H1 (cell line): ENCODE measurements around the gene TAC4. TPM values are rescaled to one million over a fixed set of nuclear protein-coding genes. Genes with fewer than 3 reads are reported as not detected.

Experiments used
- CTCF ChIA-PET: fragments of 300-600 bp; sonication (Branson Sonifier 250); formaldehyde crosslinking; loops from one replicate; lab custom pipeline; 2021; ENCODE audit not compliant: partially characterized antibody; lab: Charles Lee
- POLR2A ChIA-PET: fragments of 300-600 bp; sonication (Branson Sonifier 250); formaldehyde crosslinking; loops from one replicate; lab custom pipeline; 2021; ENCODE audit warnings: inconsistent platforms; ENCODE audit not compliant: partially characterized antibody; lab: Charles Lee
- DNase-seq, 2 experiments: peaks; one replicate each; pipeline versions ENCODE4 v3.0.0 to v3.0.0-alpha.2; 2010 to 2022; ENCODE audit warnings: low spot score in 2 of 2, low read depth in 1 of 2, mixed read lengths in 1 of 2
- FAIRE-seq: peaks from 2 replicates; lab custom pipeline; 2011; peaks lifted over from hg19 to GRCh38; lab: Jason Lieb, UNC
- H2AFZ ChIP-seq: 2 replicates; pipeline ENCODE4 v1.8.1; 2012; ENCODE audit warnings: low read length, inconsistent platforms
- H2AK5ac ChIP-seq: 2 replicates; pipeline ENCODE4 v1.6.1; 2013; ENCODE audit warnings: low read depth, low read length
- H2BK120ac ChIP-seq: replicated peaks from 2 replicates; pipeline ENCODE3; 2013; ENCODE audit warnings: low read depth, low read length, inconsistent platforms
- H2BK12ac ChIP-seq: 2 replicates; pipeline ENCODE4 v1.6.1; 2013; ENCODE audit warnings: low read depth, low read length
- H2BK15ac ChIP-seq: 2 replicates; pipeline ENCODE4 v1.6.1; 2013; ENCODE audit warnings: low read length
- H2BK20ac ChIP-seq: 2 replicates; pipeline ENCODE4 v1.6.1; 2013; ENCODE audit warnings: low read length
- H2BK5ac ChIP-seq: 2 replicates; pipeline ENCODE4 v1.6.1; 2013; ENCODE audit warnings: low read depth, low read length
- H3K14ac ChIP-seq: 2 replicates; pipeline ENCODE4 v1.6.1; 2013; ENCODE audit warnings: inconsistent platforms; ENCODE audit not compliant: insufficient read length
- H3K18ac ChIP-seq: 2 replicates; pipeline ENCODE4 v1.6.1; 2013; ENCODE audit warnings: low read length; ENCODE audit errors: extremely low read depth
- H3K23ac ChIP-seq: 2 replicates; pipeline ENCODE4 v1.6.1; 2013; ENCODE audit warnings: inconsistent platforms; ENCODE audit not compliant: insufficient read length
- H3K23me2 ChIP-seq: 2 replicates; pipeline ENCODE4 v1.6.1; 2013; ENCODE audit warnings: low read depth, low read length
- H3K27ac ChIP-seq: 2 replicates; pipeline ENCODE4 v1.6.1; 2011; ENCODE audit warnings: low read depth, low read length, inconsistent platforms
- H3K27me3 ChIP-seq, 4 experiments: replicated peaks in 1 of 4; 1 replicate in 1 of 4; 2 replicates in 3 of 4; pipeline versions ENCODE4 v1.6.1 to v1.8.1; 2011 to 2013; ENCODE audit warnings: low read length in 3 of 4, mild to moderate bottlenecking in 3 of 4, inconsistent platforms in 2 of 4, mixed read lengths in 2 of 4, moderate library complexity in 1 of 4; ENCODE audit not compliant: control insufficient read depth in 3 of 4, insufficient read depth in 3 of 4; ENCODE audit errors: extremely low read depth in 1 of 4
- H3K36me3 ChIP-seq, 4 experiments: 2 replicates each; pipeline versions ENCODE4 v1.6.1 to v1.8.1; 2011 to 2013; ENCODE audit warnings: mild to moderate bottlenecking in 4 of 4, low read length in 3 of 4, moderate library complexity in 2 of 4, control low read depth in 1 of 4, inconsistent platforms in 1 of 4; ENCODE audit not compliant: insufficient read depth in 4 of 4, control insufficient read depth in 2 of 4
- H3K4ac ChIP-seq: replicated peaks from 2 replicates; pipeline ENCODE3; 2013; ENCODE audit warnings: low read length, low read depth, mixed read lengths, inconsistent platforms; ENCODE audit not compliant: insufficient read length
- H3K4me1 ChIP-seq, 4 experiments: replicated peaks in 1 of 4; 1 replicate in 1 of 4; 2 replicates in 3 of 4; pipeline versions ENCODE4 v1.6.1 to v1.8.1; 2011 to 2013; ENCODE audit warnings: low read length in 3 of 4, inconsistent platforms in 2 of 4, mixed read lengths in 1 of 4; ENCODE audit not compliant: insufficient read depth in 4 of 4, control insufficient read depth in 3 of 4
- H3K4me2 ChIP-seq, 2 experiments: 2 replicates each; pipeline versions ENCODE4 v1.6.1 to v1.8.1; 2011 to 2013; ENCODE audit warnings: low read depth in 2 of 2, low read length in 2 of 2, control low read depth in 1 of 2, inconsistent platforms in 1 of 2, mild to moderate bottlenecking in 1 of 2; ENCODE audit not compliant: insufficient read depth in 1 of 2
- H3K4me3 ChIP-seq, 4 experiments: fragments of 200-600, 300-600 bp in 1 of 4; sonication (generic), shearing (Covaris generic), sonication (Bioruptor Twin) in 1 of 4; 2 replicates each; pipeline versions ENCODE4 v1.5.1 to v1.8.1; 2011 to 2016; ENCODE audit warnings: low read length in 4 of 4, low read depth in 3 of 4, control low read depth in 2 of 4, inconsistent platforms in 2 of 4, mild to moderate bottlenecking in 2 of 4, mixed read lengths in 1 of 4, moderate library complexity in 1 of 4; ENCODE audit not compliant: insufficient read depth in 2 of 4; ENCODE audit errors: extremely low read depth in 1 of 4
- H3K56ac ChIP-seq: replicated peaks from 2 replicates; pipeline ENCODE3; 2013; ENCODE audit warnings: low read depth, mild to moderate bottlenecking, mixed read lengths, low read length, inconsistent platforms; ENCODE audit not compliant: insufficient read length
- H3K79me1 ChIP-seq: 2 replicates; pipeline ENCODE4 v1.6.1; 2013; ENCODE audit warnings: low read depth, low read length, control low read depth
- H3K79me2 ChIP-seq, 2 experiments: 2 replicates each; pipeline versions ENCODE4 v1.6.1 to v1.8.1; 2012 to 2013; ENCODE audit warnings: low read length in 2 of 2, mild to moderate bottlenecking in 2 of 2, inconsistent platforms in 1 of 2; ENCODE audit not compliant: insufficient read depth in 2 of 2, control insufficient read depth in 1 of 2
- H3K9ac ChIP-seq, 4 experiments: replicated peaks in 1 of 4; 1 replicate in 1 of 4; 2 replicates in 3 of 4; pipeline versions ENCODE4 v1.6.1 to v1.8.1; 2011 to 2013; ENCODE audit warnings: low read depth in 3 of 4, low read length in 3 of 4, control low read depth in 2 of 4, mild to moderate bottlenecking in 2 of 4, moderate library complexity in 2 of 4, inconsistent platforms in 1 of 4; ENCODE audit errors: extremely low read depth in 1 of 4
- H3K9me3 ChIP-seq, 2 experiments: 2 replicates each; pipeline versions ENCODE4 v1.6.1 to v1.8.1; 2012 to 2013; ENCODE audit warnings: mild to moderate bottlenecking in 2 of 2, moderate library complexity in 2 of 2, control low read depth in 1 of 2, inconsistent platforms in 1 of 2, low read depth in 1 of 2, low read length in 1 of 2, mixed read lengths in 1 of 2; ENCODE audit not compliant: insufficient read depth in 2 of 2
- H4K20me1 ChIP-seq, 2 experiments: replicated peaks in 1 of 2; 2 replicates each; pipeline versions ENCODE3 to v1.8.1; 2011 to 2013; ENCODE audit warnings: inconsistent platforms in 2 of 2, low read length in 2 of 2, mild to moderate bottlenecking in 1 of 2; ENCODE audit not compliant: insufficient read depth in 2 of 2, control insufficient read depth in 1 of 2
- H4K5ac ChIP-seq: 2 replicates; pipeline ENCODE4 v1.6.1; 2013; ENCODE audit warnings: low read length, low read depth, mixed read lengths, inconsistent platforms; ENCODE audit not compliant: insufficient read length
- H4K8ac ChIP-seq: 2 replicates; pipeline ENCODE4 v1.8.0; 2013; ENCODE audit warnings: mild to moderate bottlenecking, moderate library complexity, low read length, inconsistent platforms; ENCODE audit not compliant: insufficient read depth; ENCODE audit errors: extremely low read depth
- H4K91ac ChIP-seq: replicated peaks from 2 replicates; pipeline ENCODE3; 2013; ENCODE audit warnings: low read length, mixed read lengths, inconsistent platforms; ENCODE audit not compliant: insufficient read length
- BACH1 ChIP-seq: IDR thresholded peaks from 2 replicates; pipeline ENCODE4 v1.6.1; 2012; ENCODE audit warnings: low read length, improper control_type of control experiment
- BRCA1 ChIP-seq: IDR thresholded peaks from 2 replicates; pipeline ENCODE4 v1.6.1; 2012; ENCODE audit warnings: low read depth, low read length, improper control_type of control experiment
- EZH2 ChIP-seq: fragments of 200-600 bp; sonication (generic); IDR thresholded peaks from 2 replicates; pipeline ENCODE4 v1.7.1; 2012; ENCODE audit warnings: low read depth, mild to moderate bottlenecking, moderate library complexity, low read length, inconsistent platforms; ENCODE audit not compliant: severe bottlenecking
- HDAC6 ChIP-seq: IDR thresholded peaks from one replicate; pipeline ENCODE4 v1.7.1; 2012; ENCODE audit warnings: low read depth, mild to moderate bottlenecking, inconsistent platforms, low read length, moderate library complexity
- NRF1 ChIP-seq: IDR thresholded peaks from 2 replicates; pipeline ENCODE4 v1.6.1; 2011; ENCODE audit warnings: mild to moderate bottlenecking, low read depth, low read length, improper control_type of control experiment
- RAD21 ChIP-seq, 2 experiments: IDR thresholded peaks in 1 of 2; conservative IDR thresholded peaks in 1 of 2; 2 replicates each; pipeline ENCODE4 v1.6.1; 2011; ENCODE audit warnings: low read depth in 2 of 2, low read length in 2 of 2, improper control_type of control experiment in 1 of 2, inconsistent platforms in 1 of 2, mild to moderate bottlenecking in 1 of 2, moderate library complexity in 1 of 2
- RFX5 ChIP-seq: IDR thresholded peaks from 2 replicates; pipeline ENCODE4 v1.6.1; 2011; ENCODE audit warnings: low read depth, low read length, improper control_type of control experiment, borderline replicate concordance
- SIN3A ChIP-seq, 2 experiments: IDR thresholded peaks in 1 of 2; conservative IDR thresholded peaks in 1 of 2; 2 replicates each; pipeline ENCODE4 v1.6.1; 2011 to 2012; ENCODE audit warnings: low read length in 2 of 2, improper control_type of control experiment in 1 of 2, low read depth in 1 of 2, mild to moderate bottlenecking in 1 of 2
- SP1 ChIP-seq: IDR thresholded peaks from 2 replicates; pipeline ENCODE4 v1.6.1; 2011; ENCODE audit warnings: low read depth, low read length
- TBP ChIP-seq: IDR thresholded peaks from 2 replicates; pipeline ENCODE4 v1.6.1; 2011; ENCODE audit warnings: low read depth, low read length, improper control_type of control experiment
- ZNF274 ChIP-seq: IDR thresholded peaks from 2 replicates; pipeline ENCODE4 v1.7.0; 2012; ENCODE audit warnings: low read length, borderline replicate concordance; ENCODE audit errors: extremely low read depth
- WGBS, 2 experiments: shearing (Covaris generic) in 1 of 2; methylation state at CpG; one replicate each; pipeline versions ENCODE4 v1.1.6 to v1.1.7; 2013 to 2015; ENCODE audit warnings: low lambda C conversion rate in 2 of 2, mixed read lengths in 2 of 2, inconsistent platforms in 1 of 2, low coverage in 1 of 2, missing lambda C conversion rate in 1 of 2; ENCODE audit not compliant: insufficient replicate concordance in 2 of 2, insufficient coverage in 1 of 2, insufficient read length in 1 of 2; ENCODE audit errors: extremely low coverage in 1 of 2, missing lambda C conversion rate in 1 of 2; 5-methylcytosine and 5-hydroxymethylcytosine counted together
- polyA plus RNA-seq, 7 experiments: library from polyadenylated mRNA; depleted of rRNA in 3 of 7; stranded (reverse) in 5 of 7; unstranded in 2 of 7; fragments of >200 nt in 5 of 7; fragments of 200-250 nt in 2 of 7; gene quantifications; 1 replicate in 5 of 7; 2 replicates in 1 of 7; 4 replicates in 1 of 7; pipeline versions ENCODE4 v1.2.1 to v1.2.3, GENCODE V29; 2011 to 2013; ENCODE audit warnings: missing spikeins in 2 of 7, mixed read lengths in 2 of 7
- total RNA-seq: library from RNA; stranded (reverse); fragmentation: NEBNext Ultra II Directional; extraction: Animal tissue kit (Norgen Biotek cat#: 25700); gene quantifications from 2 replicates; pipeline ENCODE4 v1.2.1, GENCODE V29; 2021
- TF ChIP-seq, protein P1 (sequence below): IDR thresholded peaks from 2 replicates; pipeline ENCODE4 v1.6.1; 2012; ENCODE audit warnings: inconsistent platforms
- TF ChIP-seq, protein P2 (sequence below): IDR thresholded peaks from 2 replicates; pipeline ENCODE4 v1.6.1; 2011; ENCODE audit warnings: low read depth, mild to moderate bottlenecking, low read length; ENCODE audit not compliant: insufficient read depth

TAC4 gene
- total and polyA plus RNA-seq, 2 of the 8 experiments (the other 6 are each of a cell fraction or from before 2014, with no cell fraction given): 0.15 TPM; not detected in 1

DNA sequence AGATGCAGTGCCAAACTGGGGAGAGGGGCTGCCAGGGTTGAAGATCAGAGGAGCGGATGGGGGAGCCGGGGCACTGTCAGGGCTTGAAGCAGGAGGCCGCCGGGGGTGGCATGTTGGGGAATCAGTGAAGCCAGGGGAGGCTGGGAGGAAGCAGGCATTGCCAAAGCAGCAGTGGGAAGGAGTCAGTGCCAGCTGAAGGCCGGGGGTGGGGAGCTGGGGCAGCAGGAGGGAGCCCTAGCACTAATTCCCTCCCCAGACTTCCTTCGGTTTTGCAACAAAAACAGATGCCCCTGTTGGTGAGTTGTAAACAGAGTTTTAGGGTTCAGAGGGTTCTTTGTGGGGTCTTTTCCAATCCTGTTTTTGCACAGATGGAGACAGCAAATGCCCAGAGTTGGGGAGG, 10.9 kb upstream of the TAC4 start:
- no peak overlapping the region for H2BK120ac ChIP-seq
- no peak for DNase-seq
- CTCF ChIA-PET: interaction anchor here (3.4 to 26.5 kb wide), 5 partner anchors 18 to 132 kb away, joined by 10 to 547 read pairs (median 51); partner anchors contain the start of gene DLX3
- TF ChIP-seq RAD21 (IDR thresholded peaks at IDR 0.05 in 1 of 2, conservative IDR thresholded peaks at IDR 0.05 in 1 of 2; ENCODE audit: low read depth in 2 of 2, low read length in 2 of 2) (no peak), NRF1 (no peak), ZNF274 (no peak), TBP (no peak), BRCA1 (no peak), EZH2 (no peak), SIN3A (conservative IDR thresholded peaks at IDR 0.05 in 1 of 2, IDR thresholded peaks at IDR 0.05 in 1 of 2; ENCODE audit: low read depth in 1 of 2, low read length in 2 of 2) (no peak), HDAC6 (no peak), RFX5 (no peak), SP1 (no peak), BACH1 (no peak)
- TF ChIP-seq, protein P1, sequence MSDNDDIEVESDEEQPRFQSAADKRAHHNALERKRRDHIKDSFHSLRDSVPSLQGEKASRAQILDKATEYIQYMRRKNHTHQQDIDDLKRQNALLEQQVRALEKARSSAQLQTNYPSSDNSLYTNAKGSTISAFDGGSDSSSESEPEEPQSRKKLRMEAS: no peak
- TF ChIP-seq, protein P2, sequence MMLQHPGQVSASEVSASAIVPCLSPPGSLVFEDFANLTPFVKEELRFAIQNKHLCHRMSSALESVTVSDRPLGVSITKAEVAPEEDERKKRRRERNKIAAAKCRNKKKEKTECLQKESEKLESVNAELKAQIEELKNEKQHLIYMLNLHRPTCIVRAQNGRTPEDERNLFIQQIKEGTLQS: no peak

More for the DNA sequence above, 10.9 kb upstream of the TAC4 start:
- Histone ChIP-seq H2BK20ac (no peak overlapping the region), H3K14ac (no peak overlapping the region), H3K27me3 (peaks cover 0 to 3% (median under 1%) of the 10 kb centered on the region in 4 experiments; a peak in 3 of 7 replicates), H2AK5ac (no peak overlapping the region), H2BK5ac (no peak overlapping the region), H3K9me3 (no peaks in the 10 kb centered on the region), H3K36me3 (no peaks in the 10 kb centered on the region; a peak in 1 of 8 replicates), H3K18ac (no peak overlapping the region), H3K9ac (no peak overlapping the region), H4K20me1 (peaks cover 0 to 2% of the 10 kb centered on the region in 2 experiments), H2BK12ac (no peak overlapping the region), H2BK15ac (no peak overlapping the region; the same call in 1 of the 2 replicates), H3K79me2 (no peaks in the 10 kb centered on the region), H4K5ac (no peak overlapping the region), H3K4ac (no peak overlapping the region), H3K27ac (no peak overlapping the region), H3K4me3 (no peak overlapping the region), H3K56ac (no peak overlapping the region), H4K91ac (no peak overlapping the region), H4K8ac (no peak overlapping the region), H3K4me1 (peaks cover 0 to 11% (median 5%) of the 10 kb centered on the region in 4 experiments; a peak in 4 of 7 replicates), H3K4me2 (no peak overlapping the region), H2AFZ (no peak overlapping the region), H3K79me1 (no peaks in the 10 kb centered on the region), H3K23ac (no peak overlapping the region), H3K23me2 (no peaks in the 10 kb centered on the region)
- FAIRE-seq: no peak
- 80% methylated on average over 6 of the region's 6 CpGs; no CpG with 5 or more reads in 1 of the 2 experiments for WGBS, 2 experiments
- POLR2A ChIA-PET: interaction anchor here (1.0 kb wide), 1 partner anchor 136 kb away, joined by 3 read pairs; the partner anchor contains the start of gene DLX3
